Neutrophil (primary cell): ENCODE data around the gene RAD54L.

Experiments
- H3K27ac ChIP-seq: fragments of 200-600 bp; sonication (generic); 2 replicates; pipeline ENCODE4 v1.5.1; 2016; ENCODE audit warnings: mild to moderate bottlenecking, moderate library complexity
- H3K27me3 ChIP-seq: fragments of 200-600 bp; sonication (generic); 2 replicates; pipeline ENCODE4 v1.6.0; 2016; ENCODE audit warnings: mild to moderate bottlenecking
- H3K36me3 ChIP-seq: fragments of 200-600 bp; sonication (generic); 2 replicates; pipeline ENCODE4 v1.5.1; 2017
- H3K4me1 ChIP-seq, 2 experiments: fragments of 200-600 bp in 1 of 2; sonication (generic) in 1 of 2; 1 replicate in 1 of 2; 2 replicates in 1 of 2; pipeline versions ENCODE4 v1.5.1 to v1.6.1; 2013 to 2016; ENCODE audit warnings: low read depth in 1 of 2, low read length in 1 of 2, mild to moderate bottlenecking in 1 of 2, moderate library complexity in 1 of 2; ENCODE audit not compliant: control insufficient read depth in 1 of 2, insufficient read depth in 1 of 2
- H3K4me3 ChIP-seq, 2 experiments: fragments of 200-600 bp in 1 of 2; sonication (generic) in 1 of 2; 1 replicate in 1 of 2; 2 replicates in 1 of 2; pipeline ENCODE4 v1.5.1; 2013 to 2016; ENCODE audit warnings: low read depth in 1 of 2, low read length in 1 of 2, mild to moderate bottlenecking in 1 of 2, moderate library complexity in 1 of 2
- H3K9me3 ChIP-seq: fragments of 200-600 bp; sonication (generic); 2 replicates; pipeline ENCODE4 v1.5.1; 2016
- TF ChIP-seq, protein P1 (sequence below): fragments of 200-600 bp; sonication (generic); IDR thresholded peaks from 2 replicates; pipeline ENCODE4 v1.5.1; 2016; ENCODE audit warnings: antibody characterized with exemption

Gene RAD54L

GRCh38 chr1:46275030-46275337 lies 27.4 kb downstream of the RAD54L start:
- TF ChIP-seq, protein P1, sequence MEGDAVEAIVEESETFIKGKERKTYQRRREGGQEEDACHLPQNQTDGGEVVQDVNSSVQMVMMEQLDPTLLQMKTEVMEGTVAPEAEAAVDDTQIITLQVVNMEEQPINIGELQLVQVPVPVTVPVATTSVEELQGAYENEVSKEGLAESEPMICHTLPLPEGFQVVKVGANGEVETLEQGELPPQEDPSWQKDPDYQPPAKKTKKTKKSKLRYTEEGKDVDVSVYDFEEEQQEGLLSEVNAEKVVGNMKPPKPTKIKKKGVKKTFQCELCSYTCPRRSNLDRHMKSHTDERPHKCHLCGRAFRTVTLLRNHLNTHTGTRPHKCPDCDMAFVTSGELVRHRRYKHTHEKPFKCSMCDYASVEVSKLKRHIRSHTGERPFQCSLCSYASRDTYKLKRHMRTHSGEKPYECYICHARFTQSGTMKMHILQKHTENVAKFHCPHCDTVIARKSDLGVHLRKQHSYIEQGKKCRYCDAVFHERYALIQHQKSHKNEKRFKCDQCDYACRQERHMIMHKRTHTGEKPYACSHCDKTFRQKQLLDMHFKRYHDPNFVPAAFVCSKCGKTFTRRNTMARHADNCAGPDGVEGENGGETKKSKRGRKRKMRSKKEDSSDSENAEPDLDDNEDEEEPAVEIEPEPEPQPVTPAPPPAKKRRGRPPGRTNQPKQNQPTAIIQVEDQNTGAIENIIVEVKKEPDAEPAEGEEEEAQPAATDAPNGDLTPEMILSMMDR = no peak
- Histone ChIP-seq H3K9me3 (no peaks in the 10 kb centered on the region), H3K4me1 (no peaks in the 10 kb centered on the region), H3K27ac (no peak overlapping the region), H3K36me3 (peaks cover 78% of the 10 kb centered on the region), H3K27me3 (no peaks in the 10 kb centered on the region), H3K4me3 (no peak overlapping the region)

- no peak overlapping the region for H3K4me3 ChIP-seq
- peaks cover 3 to 7% of the 10 kb centered on the region in 2 experiments for H3K4me1 ChIP-seq
- no peak overlapping the region for H3K27ac ChIP-seq
- H3K27me3 ChIP-seq = no peaks in the 10 kb centered on the region
- peaks cover 73% of the 10 kb centered on the region for H3K36me3 ChIP-seq
- no peaks in the 10 kb centered on the region for H3K9me3 ChIP-seq
- TF ChIP-seq, protein P1 = no peak
Measured at GRCh38 chr1:46277658-46278373, 30.3 kb downstream of the RAD54L start.

DNA sequence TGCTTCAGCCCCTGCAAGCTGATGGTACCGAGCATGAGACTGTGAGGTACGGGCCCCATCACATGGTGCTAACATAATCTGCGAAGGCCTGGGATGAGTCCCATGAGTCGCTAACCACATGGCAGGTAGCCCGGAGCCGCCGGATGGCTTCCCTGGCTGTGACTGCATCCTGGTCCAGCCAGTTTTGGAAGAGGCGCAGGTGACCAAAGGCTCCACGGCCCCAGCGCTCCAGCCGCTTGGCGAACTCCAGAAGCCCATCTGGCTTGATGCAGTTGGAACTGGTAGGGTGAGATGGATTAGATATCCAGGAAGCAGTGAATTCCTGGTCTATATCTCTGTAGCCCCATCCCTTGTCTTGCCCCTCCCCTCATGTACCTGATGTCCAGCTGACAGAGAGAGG lies 31.2 kb downstream of the RAD54L start:
- TF ChIP-seq, protein P1 = no peak
- H3K4me3 ChIP-seq = no peak overlapping the region
- H3K4me1 ChIP-seq = peaks cover 3 to 13% of the 10 kb centered on the region in 2 experiments
- H3K27me3 ChIP-seq = no peaks in the 10 kb centered on the region
- no peaks in the 10 kb centered on the region for H3K9me3 ChIP-seq
- H3K27ac ChIP-seq = no peak overlapping the region
- peaks cover 63% of the 10 kb centered on the region for H3K36me3 ChIP-seq

GRCh38 chr1:46280092-46280491 lies 32.5 kb downstream of the RAD54L start:
- H3K4me3 ChIP-seq = no peak overlapping the region
- H3K9me3 ChIP-seq = no peaks in the 10 kb centered on the region
- H3K36me3 ChIP-seq = peaks cover 59% of the 10 kb centered on the region
- TF ChIP-seq, protein P1 = no peak
- peaks cover 3 to 13% of the 10 kb centered on the region in 2 experiments for H3K4me1 ChIP-seq
- no peaks in the 10 kb centered on the region for H3K27me3 ChIP-seq
- H3K27ac ChIP-seq = no peak overlapping the region

GRCh38 chr1:46281021-46281420 lies 33.5 kb downstream of the RAD54L start:
- Histone ChIP-seq H3K27me3 (no peaks in the 10 kb centered on the region), H3K27ac (no peak overlapping the region), H3K4me3 (no peak overlapping the region), H3K36me3 (peaks cover 63% of the 10 kb centered on the region), H3K4me1 (peaks cover 3 to 13% of the 10 kb centered on the region in 2 experiments), H3K9me3 (no peaks in the 10 kb centered on the region)
- TF ChIP-seq, protein P1 = no peak
